Activated CD4-positive, alpha-beta T cell treated with anti-CD3 and anti-CD28 coated beads, Interleukin-2, amount 50 U/mL, for 16 hours (primary cell): ENCODE data around the gene TIMM44.

Source experiments
- DNase-seq: peaks from one replicate; pipeline ENCODE4 v3.0.0-alpha.2; 2020

The TIMM44 gene

DNA sequence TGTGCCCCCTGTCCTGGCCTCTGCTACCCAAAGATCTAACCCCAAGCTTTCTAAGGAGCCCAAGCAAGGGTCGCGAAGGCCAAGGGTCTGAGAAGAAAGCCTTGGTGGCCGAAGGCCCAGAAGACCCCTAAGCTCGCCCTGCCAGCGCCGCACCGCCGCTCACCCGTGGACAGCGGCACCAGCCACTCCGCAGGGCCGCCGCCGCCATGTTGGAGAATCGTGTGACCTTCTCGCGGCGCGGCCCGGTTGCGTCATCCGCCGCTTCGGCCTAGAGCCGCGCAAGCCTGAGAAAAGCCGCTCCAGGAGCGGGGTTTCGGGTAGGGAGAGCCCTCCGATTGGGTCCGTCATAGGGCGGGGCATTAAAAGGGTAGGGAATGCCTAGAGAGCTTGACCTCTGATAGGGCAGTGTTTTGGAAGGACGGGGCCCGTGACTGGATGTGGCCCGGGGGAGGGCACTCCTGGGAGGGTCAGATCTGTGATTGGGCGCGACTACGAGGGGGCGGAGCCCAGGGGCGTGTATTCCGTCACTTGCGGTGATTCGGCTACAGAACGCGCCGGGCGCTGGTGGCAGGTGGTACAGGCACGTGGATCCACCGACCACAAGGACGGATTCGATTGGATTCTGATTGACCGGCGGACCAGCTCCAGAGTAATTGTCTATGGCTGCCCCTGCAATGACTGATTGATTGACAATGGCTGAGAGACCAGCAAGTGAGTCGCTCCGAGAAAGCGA is at the start of gene TIMM44:
Gene TIMM44 (minus strand): TSS at position 223 of the 733 bp plus-strand sequence. CDS start 15 bp downstream, at position 208.
- peak; percentile 100 for DNase-seq

GRCh38 chr19:7992575-7992974 is 49.1 kb upstream of the TIMM44 start:
- DNase-seq: no peak

- DNase-seq: no peak
These were observed 45.7 kb upstream of the TIMM44 start for GRCh38 chr19:7989071-7989575.

DNA sequence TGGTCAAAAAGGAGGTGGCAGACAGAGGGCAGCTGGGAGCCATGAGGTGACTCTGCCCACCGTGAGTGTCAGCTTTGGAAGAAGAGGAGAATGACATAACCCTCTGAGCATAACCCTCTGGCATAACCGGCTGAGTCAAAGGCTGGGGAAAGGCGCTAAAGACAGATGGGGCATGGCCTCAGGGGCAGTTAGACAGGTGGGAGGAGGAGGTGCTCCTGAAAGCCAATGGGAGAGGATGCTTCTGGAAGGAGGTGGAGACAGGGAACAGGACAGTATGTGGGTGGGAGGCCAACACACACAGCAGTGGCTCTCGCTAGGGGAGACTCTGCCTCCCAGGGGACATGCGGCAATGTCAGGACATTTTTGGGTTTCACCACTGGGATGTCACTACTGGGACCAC is 44.8 kb upstream of the TIMM44 start:
- DNase-seq: no peak

GRCh38 chr19:7987114-7987768 is 43.8 kb upstream of the TIMM44 start:
- DNase-seq: no peak

- DNase-seq: no peak
These were observed 43.1 kb upstream of the TIMM44 start for GRCh38 chr19:7986321-7987113.

DNA sequence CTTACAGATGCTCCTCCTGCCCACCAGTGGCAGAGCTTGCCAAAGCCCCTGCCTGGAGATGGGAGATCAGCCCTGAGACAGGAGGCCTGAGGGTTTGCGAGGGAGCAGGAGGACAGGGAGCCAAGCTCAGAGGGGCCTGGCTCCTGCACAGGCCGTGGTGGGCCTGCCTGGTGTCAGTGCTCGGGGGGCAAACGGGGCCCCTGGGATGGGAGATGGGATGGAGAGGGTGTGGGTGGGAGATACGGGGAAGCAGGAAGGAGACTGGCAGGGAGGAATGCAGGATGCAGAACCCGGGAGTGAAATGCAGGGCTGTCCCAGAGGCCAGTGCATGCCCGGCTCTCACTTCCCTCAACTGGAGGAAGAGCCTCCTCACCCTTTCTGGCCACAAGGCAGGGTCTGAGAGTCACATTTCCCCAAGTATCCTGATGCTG is 42.0 kb upstream of the TIMM44 start:
- DNase-seq: no peak

DNA sequence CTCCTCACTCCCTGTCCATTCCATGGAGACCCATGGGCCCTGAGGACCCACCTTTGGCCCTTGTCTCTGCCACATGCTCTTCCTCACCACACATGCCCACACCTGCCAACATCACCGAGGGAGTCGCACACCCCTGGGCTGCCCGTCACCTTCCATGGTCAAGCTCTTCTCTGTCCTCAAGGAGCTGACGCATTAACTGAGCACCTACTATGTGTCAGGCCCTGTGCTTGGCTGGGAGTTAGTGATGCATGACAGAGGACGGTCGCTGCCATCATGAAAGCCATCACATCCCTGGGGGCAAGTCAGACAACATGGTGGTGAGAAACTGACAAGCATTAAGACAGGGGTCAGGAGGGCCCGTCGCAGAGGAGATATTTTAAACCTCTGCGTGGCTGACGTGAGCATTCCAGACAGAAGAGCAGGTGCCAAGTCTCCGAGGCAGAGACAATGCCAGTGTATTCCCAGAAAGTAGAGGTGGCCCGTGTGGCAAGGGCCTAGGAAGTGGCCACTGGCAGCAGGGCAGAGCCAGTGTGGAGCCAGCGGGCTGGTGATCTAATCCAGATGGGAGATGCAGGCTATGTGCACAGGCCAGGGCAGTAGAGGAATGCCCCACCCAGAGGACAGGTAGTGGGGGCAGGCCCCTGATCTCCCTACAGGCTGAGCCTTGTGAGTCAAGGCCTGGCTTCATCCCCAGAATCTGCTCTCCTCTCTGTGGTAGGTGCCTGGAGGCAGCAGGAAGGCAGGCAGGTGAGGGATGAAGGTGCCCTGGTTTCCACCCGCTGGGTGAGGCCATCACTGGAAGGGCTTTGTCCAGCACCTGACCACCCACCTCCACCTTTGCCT is 40.8 kb upstream of the TIMM44 start:
- no peak for DNase-seq

DNA sequence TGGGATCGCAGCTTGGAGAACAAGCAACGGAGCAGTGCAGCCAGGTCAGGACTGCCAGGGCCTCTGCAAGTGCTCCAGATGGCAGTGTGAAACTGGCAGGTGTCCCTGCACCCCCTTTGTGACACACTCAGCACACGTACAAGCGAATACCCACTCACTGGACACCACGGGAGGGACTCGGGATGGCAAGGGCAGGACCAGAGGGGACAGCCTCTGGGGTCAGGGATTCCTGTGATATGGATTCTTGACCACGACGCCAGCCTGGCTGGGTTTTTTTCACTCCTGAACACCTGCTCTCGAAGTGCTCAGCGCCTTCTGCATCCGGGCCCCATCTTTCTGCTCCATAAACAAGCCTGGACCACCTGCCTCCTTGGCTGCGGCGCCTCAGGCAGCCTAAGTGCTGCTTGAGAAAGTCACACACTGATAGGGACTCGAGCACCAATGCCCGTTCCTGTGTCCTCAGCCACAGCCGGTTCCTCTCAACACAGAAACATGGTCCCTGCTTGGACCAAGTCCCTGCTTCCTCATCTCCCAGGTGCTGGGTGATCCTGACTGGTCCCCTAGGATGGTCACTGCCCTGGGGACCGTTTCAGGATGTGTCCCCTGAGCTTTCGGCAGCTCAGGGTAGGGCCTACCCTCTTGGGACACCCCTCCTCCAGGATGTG is 40.0 kb upstream of the TIMM44 start:
- no peak for DNase-seq

DNA sequence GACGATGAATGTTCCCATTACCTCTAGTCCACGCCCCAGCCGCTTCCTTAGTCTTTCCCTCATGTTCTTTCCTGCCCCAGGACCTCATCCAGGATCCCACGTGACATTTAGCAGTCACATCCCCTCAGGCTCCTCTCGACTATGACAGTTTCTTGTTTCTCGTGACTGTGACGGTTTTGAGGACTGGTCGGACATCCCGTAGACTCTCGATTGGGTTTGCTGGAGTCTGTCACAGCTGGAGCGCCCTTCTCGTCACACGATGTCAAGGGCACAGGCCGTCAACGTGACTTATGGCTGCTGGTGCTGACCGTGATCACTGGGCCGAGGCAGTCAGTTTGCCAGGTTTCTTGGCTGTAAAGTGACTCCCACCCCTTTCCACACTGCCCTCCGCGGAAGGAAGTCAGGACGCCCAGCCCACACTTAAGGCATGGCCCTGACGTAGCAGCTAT is 39.2 kb upstream of the TIMM44 start:
- DNase-seq: no peak

DNA sequence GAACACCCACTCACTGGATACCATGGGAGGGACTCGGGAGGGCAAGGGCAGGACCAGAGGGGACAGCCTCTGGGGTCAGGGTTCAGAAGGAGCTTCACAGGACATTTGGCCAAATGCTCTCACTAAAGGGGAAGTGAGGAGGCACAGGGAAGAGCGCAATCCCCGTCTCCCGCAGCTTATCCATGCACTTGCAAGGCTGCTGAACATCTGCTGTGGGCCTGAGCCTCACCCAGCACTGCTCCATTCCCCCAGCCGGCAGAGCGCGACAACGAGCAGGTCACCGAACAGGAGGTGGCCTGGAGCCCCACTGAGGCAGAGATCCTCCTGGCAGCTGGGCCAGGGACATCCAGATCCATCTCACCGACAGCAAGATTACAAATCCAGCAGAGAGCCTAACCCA is 38.6 kb upstream of the TIMM44 start:
- DNase-seq: no peak

GRCh38 chr19:7981661-7982060 is 38.2 kb upstream of the TIMM44 start:
- DNase-seq: no peak

DNA sequence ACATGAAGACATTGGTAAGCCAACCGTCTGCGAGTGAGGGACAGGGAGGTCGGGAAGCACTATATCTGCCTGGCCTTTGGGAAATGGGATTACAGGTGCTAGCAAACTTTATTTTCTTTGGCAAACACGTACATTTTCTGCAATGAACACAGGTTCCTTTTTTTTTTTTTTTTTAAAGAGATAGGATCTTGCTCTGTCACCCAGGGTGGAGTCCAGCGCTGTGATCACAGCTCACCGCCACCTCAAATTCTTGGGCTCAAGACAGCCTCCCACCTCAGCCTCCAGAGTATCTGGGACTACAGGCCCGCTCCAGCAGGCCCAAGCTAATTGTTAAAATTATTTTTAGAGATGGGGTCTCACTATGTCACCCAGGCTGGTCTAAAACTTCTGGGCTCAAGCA is 37.7 kb upstream of the TIMM44 start:
- DNase-seq: no peak

DNA sequence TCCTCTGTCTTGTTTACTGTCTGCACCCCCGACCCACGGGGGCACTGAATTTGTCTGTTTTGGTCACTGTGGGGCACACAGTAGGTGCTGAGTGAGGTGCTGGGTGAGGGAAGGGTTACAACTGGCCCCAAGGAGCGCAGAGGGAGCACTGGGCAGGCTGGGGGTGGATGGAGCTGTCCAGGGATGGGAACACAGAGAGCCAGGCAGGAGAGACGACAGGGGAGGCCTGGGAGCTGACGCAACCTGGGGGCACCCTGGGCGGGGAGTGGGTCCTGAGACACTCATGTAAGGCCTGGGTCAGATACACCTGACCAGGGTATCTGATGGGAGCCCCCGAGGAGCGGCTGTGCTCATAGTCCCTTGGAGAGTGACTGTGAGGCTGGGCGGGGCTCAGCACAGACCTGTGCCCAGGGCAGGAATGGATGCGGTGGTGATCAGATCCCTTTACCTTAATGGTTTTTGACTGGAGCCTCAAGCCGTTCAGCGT is 37.2 kb upstream of the TIMM44 start:
- no peak for DNase-seq

- no peak for DNase-seq
These were observed 36.7 kb upstream of the TIMM44 start for GRCh38 chr19:7980168-7980567.

GRCh38 chr19:7979559-7979958 is 36.1 kb upstream of the TIMM44 start:
- no peak for DNase-seq

GRCh38 chr19:7979011-7979410 is 35.5 kb upstream of the TIMM44 start:
- no peak for DNase-seq

DNA sequence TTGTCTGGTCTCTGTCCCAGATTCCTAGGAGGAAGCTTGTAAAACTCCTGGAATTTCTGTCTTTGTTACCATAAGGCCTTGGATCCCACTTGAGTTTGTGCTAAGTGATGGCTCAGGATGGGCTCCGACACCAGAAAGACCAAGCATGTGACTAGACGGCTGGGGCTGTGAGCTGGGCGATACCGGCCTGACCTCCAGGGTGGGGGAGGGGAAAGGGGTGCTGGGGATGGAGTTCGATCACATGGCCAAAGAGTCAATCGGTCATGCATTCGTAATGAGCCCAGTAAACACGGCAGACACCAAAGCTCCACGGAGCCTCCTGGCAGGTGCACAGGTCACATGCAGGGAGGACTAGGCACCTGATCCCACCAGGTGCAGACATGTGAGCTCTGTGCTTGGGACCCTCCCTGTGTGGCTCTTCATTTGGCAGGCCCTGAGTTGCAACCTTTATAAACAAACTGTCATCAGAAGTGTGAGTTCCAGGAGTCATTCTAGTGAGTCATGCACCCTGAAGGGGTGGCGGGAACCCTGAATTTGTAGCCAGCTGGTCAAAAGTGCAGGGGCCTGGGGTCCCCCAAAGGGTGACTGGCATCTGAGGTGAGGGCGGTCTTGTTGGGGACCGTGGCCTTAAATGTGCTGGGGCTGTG is 34.8 kb upstream of the TIMM44 start:
- DNase-seq: no peak

DNA sequence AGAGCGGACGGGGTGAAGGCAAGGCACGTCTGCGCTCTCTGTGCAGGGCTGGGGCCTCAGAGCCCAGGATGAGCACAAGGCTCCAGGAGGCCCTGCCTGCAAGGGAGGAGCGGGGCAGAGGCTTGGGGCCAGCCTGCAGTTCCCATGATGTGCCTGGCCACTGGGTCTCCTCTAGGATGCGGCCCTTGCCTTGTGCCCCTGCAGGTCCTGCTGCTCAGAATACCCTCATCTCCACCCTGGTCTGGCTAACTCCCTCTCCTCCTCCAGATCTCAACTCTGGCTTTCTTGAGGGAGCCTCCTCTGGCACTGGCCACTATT is 34.2 kb upstream of the TIMM44 start:
- no peak for DNase-seq

GRCh38 chr19:7977021-7977722 is 33.7 kb upstream of the TIMM44 start:
- no peak for DNase-seq

GRCh38 chr19:7976461-7976860 is 33.0 kb upstream of the TIMM44 start:
- DNase-seq: no peak
